ENCODE results near the gene GRIPAP1.

DNA sequence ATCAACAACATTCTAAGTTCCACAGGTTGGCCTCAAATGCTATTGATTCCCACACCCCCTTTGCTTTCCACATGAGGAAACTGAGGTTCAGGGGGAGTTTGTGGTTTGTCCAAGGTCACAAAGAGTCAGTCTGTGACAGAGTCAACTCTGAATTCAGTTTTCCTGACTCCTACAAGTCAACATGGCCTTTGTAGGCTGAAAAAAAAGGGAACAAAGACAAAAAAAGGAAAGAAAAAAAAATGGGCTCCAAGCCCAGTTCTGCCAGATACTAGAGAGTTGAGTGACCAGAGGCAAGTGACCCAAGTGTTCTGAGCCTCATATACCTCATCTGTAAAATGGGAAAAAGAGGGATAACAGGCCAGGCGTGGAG, 66.8 kb downstream of the GRIPAP1 start:
- TF ChIP-seq, protein P1, sequence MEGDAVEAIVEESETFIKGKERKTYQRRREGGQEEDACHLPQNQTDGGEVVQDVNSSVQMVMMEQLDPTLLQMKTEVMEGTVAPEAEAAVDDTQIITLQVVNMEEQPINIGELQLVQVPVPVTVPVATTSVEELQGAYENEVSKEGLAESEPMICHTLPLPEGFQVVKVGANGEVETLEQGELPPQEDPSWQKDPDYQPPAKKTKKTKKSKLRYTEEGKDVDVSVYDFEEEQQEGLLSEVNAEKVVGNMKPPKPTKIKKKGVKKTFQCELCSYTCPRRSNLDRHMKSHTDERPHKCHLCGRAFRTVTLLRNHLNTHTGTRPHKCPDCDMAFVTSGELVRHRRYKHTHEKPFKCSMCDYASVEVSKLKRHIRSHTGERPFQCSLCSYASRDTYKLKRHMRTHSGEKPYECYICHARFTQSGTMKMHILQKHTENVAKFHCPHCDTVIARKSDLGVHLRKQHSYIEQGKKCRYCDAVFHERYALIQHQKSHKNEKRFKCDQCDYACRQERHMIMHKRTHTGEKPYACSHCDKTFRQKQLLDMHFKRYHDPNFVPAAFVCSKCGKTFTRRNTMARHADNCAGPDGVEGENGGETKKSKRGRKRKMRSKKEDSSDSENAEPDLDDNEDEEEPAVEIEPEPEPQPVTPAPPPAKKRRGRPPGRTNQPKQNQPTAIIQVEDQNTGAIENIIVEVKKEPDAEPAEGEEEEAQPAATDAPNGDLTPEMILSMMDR (IDR thresholded peaks at IDR 0.05), result no peak
- TF ChIP-seq POLR2AphosphoS5 (IDR thresholded peaks at IDR 0.05; ENCODE audit: low read depth, low read length) (no peak), SIN3A (IDR thresholded peaks at IDR 0.05; ENCODE audit: borderline replicate concordance, insufficient read depth, low read depth, low read length) (no peak), TCF7L2 (IDR thresholded peaks at IDR 0.05; ENCODE audit: low read depth, low read length) (no peak)
- TF ChIP-seq, protein P2, sequence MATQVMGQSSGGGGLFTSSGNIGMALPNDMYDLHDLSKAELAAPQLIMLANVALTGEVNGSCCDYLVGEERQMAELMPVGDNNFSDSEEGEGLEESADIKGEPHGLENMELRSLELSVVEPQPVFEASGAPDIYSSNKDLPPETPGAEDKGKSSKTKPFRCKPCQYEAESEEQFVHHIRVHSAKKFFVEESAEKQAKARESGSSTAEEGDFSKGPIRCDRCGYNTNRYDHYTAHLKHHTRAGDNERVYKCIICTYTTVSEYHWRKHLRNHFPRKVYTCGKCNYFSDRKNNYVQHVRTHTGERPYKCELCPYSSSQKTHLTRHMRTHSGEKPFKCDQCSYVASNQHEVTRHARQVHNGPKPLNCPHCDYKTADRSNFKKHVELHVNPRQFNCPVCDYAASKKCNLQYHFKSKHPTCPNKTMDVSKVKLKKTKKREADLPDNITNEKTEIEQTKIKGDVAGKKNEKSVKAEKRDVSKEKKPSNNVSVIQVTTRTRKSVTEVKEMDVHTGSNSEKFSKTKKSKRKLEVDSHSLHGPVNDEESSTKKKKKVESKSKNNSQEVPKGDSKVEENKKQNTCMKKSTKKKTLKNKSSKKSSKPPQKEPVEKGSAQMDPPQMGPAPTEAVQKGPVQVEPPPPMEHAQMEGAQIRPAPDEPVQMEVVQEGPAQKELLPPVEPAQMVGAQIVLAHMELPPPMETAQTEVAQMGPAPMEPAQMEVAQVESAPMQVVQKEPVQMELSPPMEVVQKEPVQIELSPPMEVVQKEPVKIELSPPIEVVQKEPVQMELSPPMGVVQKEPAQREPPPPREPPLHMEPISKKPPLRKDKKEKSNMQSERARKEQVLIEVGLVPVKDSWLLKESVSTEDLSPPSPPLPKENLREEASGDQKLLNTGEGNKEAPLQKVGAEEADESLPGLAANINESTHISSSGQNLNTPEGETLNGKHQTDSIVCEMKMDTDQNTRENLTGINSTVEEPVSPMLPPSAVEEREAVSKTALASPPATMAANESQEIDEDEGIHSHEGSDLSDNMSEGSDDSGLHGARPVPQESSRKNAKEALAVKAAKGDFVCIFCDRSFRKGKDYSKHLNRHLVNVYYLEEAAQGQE (IDR thresholded peaks at IDR 0.05; ENCODE audit: insufficient read depth in 1 of 2, low read depth in 2 of 2, low read length in 1 of 2), result no peak
